GM19395 (cell line): ENCODE measurements around the gene MMEL1.
"Not testable (repeated sequence)": the region's sequence is repeated elsewhere in the genome, so short reads cannot be mapped to it uniquely, and the experiment has no call there.

Experiments
- ATAC-seq: cut with Tn5 transposase; IDR thresholded peaks from one replicate; pipeline ENCODE4 v1.9.1; 2021; ENCODE audit warnings: mild to moderate bottlenecking, moderate library complexity; ENCODE audit not compliant: unreplicated experiment

MMEL1 gene

DNA sequence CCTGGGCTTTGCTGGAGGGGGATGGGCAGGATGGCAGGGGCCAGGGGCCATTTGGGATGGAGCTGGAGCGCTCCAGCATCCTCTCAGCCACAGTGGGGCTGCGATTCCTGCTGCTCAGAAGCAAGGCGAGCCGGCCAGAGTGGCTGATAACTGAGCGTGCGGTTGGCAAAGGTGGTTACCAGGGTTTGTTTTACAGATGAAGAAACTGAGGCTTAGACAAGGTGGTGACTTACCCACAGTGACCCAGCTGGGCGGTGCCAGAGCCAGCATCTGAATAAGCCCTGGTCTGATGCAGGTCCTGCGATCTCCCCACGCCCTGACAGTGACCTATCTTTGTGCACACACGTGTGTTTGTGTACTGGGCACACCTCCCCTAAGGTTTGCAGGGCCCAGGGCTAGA lies 52.1 kb downstream of the MMEL1 start:
- no peak for ATAC-seq

DNA sequence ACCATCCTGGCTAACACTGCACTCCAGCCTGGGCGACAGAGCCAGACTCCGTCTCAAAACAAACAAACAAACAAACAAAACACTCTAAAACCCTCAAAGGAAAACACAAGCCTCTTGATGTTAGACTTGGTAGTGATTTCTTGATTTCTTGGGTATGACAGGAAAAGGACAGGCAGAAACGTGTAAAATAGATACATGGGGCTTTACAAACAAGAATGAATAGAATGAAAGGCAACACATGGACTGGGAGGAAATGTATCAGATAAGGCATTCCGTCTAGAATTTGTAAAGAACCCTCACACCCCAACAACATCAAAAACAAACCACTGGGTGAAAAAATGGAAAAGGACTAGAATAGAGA lies 54.1 kb downstream of the MMEL1 start:
- ATAC-seq = no peak

DNA sequence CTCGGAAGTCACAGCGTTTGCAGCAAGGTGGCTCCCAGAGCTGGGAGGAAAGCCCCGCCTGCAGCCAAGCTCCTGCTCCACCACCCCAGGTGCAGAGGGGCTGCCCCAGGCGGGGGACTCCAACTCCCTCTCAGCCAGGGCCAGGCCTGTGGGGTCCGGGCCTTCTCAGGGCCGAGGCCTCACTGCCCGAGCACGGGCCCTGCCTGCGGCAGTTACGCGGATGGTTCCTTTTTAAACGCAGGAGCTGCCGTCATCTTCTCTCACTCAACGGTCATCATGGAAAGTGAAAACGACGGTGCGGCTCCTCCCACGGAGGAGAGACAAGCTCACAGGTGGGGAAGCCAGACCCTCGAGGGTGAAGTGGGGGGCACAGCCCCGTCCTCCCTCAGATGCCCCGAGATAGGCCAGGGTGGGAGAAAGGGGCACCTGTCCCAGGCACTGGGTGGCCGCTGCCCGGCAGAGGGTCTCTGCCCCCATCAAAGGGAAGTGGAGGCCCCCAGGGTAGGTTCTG lies 55.2 kb downstream of the MMEL1 start:
- ATAC-seq = peak; percentile 37

DNA sequence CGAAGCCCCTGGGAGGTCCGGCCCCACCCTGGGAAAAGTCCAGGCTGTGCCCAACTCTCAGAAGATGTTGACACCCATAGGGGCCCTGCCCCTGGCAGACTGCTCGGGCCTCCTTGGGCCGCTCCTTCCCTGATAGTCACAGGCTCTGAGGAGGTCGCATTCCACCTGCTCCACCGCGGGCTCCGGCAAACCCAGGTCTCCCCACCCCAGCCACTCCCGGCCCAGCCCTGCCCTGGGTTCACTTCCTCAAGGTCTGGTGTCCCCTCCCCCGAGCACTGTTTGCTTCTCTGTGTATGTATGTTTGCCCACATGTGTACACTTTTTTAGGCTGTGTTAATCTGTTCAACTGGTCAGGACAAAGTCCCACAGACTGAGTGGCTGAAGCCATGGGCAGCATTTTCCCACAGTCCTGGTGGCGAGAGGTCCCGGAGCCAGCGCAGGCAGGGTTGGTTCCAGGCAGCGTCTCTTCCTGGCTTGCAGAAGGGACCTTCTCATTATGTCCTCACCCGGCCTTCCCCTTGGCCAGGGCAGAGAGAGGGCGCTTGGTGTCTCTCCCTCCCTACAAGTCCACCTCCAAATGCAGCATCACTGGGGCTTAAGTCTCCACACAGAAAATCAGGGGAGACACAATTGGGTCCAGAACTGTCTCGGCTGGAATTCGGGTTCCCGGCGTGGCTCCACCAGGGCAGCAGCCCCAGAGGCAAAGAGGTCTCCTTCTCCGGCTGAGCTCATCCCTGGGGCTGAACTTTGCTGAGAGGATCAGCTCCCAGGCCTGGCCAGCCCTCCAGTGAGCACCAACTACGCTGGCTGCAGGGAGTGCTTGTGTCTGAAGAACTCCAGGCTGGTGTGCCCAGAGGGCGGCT lies 56.8 kb downstream of the MMEL1 start:
- no peak for ATAC-seq

DNA sequence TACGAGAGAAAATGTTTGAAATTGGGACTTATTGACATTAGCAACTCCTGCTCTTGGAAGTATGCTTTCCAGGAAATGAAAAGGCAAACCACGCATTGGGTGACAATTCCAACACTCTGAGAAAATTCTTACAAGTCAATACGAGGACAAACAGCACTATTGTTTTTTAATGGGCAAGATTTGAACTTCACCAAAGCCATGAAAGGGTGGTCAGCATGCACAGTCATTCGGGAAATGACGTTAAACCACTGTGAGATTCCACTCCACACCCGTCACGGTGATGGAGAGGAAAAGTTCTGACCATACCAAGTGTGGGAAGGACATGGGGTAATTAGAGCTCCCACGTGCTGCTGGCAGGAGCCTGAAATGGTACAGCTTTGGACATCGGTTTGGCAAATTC lies 58.5 kb downstream of the MMEL1 start:
- ATAC-seq = no peak

DNA sequence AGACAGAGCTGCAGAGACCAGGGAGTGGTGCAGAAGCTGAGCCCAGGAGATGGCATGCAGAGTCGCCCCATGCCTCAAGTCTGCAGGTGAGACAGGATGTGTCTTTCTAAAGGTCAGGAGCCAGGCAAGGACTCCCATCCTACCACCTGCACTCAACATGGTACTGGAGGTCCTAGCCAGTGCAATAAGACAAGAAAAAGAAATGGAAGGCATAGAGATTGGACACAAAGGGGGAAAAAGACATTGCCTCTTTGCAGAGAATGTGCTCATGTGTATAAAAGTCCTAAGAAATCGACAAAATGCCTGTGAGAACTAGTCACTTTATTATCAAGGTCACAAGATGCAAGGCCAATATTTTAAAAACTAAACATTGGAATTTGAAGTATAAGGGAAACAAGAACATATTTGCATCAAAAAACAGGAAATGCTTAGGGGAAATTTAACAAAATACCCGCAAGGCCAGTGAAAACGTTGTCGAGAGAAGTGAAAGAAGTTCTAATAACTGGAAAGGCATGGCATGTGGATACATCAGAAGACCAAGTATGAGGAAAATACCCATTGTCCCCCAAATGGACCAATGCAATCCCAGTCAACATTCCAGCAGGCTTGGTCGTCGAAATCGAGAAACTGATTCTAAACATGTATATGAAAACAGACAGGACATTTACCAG lies 59.4 kb downstream of the MMEL1 start:
- ATAC-seq = no peak

DNA sequence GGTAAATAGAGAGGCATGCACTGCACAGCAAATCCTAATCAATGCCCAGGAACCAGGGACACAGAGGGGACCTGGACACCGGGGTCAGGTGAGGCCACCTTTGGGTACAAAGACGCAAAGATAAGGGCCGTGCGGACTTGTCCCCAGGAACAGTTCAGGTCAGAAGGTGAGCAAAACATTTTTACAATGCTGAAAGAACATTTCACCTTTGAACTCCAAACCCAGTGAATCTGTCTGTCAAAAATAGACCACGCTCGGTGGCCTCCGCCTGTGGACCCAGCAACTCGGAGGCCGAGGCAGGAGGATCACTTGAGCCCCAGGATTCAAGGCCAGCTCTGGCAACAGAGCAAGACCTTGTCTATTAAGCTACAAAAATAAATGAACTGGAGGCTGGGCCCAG lies 61.5 kb downstream of the MMEL1 start:
- ATAC-seq = no peak

DNA sequence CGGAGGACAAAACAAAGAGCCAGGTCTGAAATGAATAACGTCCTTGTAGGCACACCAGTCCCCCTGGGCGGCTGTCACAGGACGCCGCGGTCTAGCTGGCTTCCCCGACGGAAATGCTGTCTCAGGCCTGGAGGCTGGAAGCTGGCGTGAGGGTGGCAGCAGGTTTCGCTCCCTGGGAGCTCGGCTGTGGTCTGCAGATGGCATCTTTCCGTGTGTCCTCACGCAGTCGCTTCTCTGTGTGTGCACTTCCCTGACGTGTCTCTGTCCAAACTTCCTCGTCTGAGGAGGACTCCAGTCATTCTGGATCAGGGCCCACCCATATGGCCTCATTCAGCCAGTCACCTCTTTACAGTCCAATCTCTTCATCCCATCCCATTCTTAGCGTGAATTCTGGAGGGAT lies 62.5 kb downstream of the MMEL1 start:
- no peak for ATAC-seq

DNA sequence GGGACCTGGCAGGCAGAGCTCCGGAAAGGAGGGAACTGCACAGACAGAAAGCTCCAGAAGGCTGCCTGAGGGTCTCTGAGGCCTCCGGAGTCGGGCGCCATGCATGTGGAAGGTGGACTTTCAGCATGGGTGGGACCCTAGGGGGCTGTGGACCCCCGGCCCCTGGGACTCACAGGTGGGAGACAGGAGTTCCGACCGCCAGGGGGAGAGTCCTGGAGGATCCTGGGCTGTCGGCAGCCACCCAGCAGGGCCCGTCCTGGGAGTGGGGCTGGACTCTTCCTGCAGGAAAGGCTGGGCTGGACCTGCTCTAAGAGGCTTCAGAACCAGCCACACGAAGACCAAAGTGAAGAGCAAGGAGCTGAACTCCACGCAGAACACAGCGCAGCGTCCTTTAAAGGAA lies 63.1 kb downstream of the MMEL1 start:
- not testable (repeated sequence) for ATAC-seq

DNA sequence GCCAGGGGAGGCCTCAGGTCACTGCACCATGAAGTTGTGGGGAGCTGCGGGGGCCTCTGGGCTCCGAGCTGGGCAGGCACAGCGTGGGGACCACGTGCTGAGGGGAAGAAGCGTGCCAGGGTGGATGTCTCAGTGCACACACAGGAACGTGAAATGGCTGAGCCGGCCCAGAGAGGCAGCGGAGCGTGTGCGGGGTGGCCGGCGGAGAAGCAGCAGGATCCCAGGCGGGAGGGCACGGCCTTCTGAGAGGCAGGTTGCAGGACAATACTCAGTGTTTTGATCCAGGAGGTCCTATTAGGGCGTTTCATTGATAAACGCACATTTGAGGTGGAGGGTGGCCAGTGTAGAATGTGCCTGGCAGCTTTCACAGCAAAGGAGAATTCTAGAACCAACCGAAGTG lies 63.8 kb downstream of the MMEL1 start:
- no peak for ATAC-seq

DNA sequence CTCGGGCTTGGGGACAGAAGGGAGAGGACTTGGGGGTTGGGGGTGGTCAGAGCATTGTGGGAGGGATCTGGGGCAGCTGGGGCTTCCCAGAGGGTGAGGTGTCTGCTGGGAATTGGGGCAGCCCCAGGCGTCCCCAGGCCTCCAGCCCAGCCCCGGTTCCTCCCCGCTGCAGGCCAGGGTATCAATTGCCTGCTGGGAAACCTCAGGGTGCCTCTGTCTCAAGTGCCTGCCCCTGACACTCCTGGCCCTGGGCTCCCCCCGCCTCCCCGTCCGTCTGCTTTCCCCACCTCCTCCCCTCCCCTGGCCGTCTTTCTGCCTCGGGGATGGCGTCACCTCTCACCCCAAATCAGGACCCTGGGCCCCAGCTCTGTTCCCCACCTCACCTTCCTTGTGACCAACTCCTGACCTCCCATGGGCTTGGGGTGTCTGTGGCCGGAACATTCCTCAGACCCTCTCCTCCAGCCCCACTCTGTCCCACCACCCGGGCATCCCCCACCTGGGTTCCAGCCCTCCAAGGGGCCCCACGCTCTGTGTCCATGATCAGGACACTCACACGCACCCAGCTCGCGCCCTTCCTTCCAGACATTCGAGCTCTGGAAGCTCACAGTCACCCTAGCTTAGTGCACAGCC lies 64.5 kb downstream of the MMEL1 start:
- not testable (repeated sequence) for ATAC-seq

DNA sequence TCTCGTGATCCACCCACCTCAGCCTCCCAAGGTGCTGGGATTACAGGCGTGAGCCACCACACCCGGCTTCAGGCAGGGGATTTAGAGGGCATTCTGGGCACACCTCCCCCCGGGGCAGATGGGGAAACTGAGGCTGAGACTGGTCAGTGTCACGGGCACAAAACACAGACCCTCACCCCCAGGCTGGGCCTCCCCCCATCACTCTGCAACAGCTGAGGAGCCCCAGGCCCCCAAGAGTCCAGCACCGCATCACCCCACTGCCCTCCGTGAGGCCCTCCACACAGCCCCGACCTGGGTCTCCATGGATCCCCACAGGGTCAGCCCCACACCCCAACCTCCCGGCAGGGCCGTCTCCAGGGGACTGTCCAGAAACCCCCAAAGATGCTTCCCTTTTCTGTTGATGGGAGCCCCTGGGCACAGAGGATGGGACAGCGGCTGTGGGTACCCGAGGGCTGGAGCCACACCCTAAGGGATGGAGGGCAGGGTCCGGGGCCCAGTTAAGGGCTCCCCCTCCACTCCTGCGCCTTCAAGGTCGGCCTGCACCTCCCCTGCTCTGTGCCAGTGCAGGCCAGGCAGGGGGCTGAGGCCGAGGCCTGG lies 65.6 kb downstream of the MMEL1 start:
- no peak for ATAC-seq

DNA sequence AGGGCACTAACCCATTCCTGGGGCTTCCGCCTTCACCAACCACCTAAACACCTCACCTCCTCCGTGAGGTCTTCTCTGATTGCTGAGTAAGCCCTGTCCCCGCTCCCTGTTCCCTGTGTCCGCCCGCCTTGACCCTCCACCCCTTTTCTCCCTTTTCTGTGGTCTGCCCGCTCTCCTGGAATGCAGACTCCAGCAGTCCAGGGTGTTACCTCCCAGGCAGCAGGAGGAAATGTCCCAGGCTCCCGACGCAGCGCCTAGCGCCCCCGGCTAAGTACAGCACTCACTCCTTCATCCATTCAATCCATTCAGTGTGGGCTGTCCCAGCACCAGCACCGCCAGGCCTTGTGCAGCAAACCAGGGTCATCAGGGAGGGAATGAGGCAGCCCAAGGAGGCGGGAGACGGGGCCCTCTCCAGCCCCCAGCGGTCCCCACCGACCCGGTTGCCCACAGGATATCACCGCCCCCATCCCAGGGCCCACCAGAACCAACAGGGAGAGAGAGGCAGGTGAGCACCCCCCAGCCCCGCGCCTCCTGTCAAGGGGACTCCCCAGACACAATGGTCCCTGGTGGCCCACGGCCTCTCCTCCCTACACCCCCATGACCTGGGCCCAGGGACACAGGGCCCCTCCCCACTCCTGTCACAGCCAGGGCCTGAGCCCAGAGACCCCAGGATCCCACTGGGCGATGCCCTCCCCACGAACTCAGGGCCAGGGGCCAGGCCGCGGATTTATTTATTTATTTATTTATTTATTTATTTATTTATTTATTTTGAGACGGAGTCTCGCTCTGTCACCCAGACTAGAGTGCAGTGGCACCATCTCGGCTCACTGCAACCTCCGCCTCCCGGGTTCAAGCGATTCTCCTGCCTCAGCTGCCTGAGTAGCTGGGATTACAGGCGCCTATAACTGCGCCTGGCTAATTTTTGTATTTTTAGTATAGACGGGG lies 66.4 kb downstream of the MMEL1 start:
- ATAC-seq = no peak

DNA sequence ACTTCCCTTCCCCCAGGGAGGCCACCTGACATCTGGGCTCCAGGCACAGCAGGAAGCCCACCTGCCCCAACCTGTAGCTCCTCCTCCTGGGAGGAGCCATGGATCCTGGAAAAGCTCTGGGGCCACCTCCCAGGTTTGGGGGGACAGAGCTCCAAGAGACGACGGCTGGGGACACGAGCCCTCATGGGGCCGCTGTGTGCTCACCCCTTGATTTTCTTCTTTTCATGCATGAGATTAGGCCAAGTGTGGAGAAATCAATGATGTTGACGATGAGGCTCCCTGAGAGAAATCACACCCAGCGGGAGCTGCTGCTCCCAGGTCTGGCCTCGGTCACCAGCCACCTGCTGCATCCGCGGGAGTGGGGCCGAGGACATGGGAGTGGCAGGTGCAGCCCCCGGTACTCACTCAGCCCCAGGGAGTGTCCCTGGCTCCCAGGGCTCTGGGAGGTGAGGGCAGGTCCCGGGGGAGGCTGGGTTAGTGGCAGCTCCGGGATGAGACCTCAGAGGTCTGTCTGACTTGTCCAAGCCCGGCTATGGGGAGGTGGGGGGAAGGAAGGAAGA lies 67.9 kb downstream of the MMEL1 start:
- ATAC-seq = no peak

DNA sequence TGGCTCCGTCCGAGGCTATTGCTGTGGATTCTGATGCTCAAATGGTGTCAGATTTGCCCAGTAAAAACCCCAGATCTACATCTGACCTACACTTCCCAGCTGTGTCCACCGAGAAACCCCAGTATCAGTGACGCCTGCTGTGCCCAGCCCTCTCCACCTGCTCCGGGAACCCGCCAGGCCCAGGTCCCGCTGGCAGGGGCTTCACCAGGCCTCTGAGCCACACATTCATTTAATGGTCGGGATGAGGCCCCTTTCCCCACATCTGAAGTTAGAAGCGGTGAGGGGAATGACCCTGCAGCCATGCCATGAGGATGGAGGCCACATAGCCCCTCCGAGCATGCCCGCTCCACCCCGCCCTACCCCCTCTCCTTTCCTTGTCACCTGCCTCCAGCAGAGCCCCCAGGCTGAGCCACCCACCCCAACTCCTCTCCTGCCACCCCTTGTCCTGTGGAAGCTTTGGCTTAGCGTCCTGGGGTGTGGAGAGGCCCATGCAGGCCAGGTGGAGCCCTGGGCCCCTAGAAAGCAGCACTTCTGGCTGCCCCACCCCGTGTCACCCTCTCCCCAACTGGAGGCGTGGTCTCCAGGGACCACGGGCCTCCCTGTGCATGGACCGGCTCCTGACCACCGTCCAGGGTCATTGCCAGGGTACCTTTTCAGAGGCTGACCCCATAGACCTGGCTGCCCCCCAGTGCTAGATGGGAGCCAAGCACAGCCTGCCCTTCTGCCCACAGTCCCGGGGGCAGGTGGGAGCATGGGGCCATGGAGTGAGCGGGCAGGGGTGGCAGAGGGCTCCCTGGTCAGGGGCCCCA lies 68.6 kb downstream of the MMEL1 start:
- no peak for ATAC-seq

DNA sequence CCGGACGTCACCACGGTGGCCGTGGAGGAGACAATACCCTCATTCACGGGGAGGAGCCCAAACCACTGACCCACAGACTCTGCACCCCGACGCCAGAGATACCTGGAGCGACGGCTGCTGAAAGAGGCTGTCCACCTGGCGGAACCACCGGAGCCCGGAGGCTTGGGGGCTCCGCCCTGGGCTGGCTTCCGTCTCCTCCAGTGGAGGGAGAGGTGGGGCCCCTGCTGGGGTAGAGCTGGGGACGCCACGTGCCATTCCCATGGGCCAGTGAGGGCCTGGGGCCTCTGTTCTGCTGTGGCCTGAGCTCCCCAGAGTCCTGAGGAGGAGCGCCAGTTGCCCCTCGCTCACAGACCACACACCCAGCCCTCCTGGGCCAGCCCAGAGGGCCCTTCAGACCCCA lies 69.6 kb downstream of the MMEL1 start:
- no peak for ATAC-seq

DNA sequence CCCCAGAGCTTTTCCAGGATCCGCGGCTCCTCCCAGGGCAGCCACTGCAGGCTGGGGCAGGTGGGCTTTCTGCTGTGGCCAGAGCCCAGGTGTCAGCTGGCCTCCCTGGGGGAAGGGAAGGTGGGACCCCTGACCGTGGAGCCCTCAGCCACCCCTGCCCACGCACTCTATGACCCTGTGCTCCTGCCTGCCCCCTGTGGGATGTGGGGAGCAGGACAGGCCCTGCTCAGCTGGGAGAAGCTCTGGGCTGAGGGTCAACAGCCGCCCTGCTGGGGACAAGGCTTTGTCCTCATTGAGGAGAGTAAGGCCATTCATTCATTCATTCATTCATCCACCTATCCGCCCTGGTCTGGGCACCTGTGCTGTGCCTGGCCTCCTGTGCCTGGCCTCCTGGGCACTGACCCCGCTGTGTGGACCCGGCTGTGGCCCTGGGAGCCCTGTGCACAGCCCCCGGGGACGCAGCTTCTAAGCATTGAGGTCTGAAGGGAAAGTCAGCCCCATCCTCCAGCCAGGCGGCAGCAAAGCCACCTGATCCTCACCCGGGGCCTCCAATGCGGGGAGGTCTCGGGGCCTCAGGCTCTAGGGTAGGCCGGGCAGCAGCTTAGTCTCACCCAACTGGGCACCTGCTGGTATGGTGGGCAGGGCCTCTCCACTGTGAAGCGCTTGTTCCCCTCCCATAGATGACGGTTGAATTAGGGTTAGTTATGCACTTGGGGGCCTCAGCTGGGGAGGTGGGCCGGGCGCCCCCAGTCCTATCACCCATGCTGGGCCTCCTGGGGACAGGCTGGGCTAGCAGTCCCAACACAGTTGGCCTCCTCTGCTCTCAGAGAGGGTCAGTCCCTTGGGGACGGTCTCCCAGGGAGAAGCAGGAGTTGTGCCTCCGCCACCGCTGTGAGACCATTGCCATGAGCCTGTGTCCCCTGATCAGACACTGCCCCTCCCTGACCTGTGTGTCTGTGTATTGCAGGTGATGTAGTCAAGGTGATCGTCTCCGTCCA lies 70.6 kb downstream of the MMEL1 start:
- ATAC-seq = no peak

DNA sequence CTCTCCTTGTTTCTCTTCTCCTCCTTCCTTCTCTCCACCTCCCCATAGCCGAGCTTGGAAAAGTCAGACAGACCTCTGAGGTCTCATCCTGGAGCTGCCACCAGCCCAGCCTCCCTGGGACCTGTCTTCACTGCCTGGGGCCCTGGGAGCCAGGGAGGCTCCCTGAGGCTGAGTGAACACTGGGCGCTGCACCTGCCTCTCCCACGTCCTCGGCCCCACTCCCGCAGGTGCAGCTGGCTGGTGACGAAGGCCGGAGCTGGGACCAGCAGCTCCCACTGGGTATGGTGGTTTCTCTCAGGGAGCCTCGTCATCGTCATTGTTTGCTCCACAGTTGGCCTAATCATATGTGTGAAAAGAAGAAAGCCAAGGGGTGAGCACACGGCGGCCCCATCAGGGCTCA lies 71.4 kb downstream of the MMEL1 start:
- no peak for ATAC-seq
